GM20431 (cell line): ENCODE data around the gene RASAL1.

ENCODE experiments used
- in situ Hi-C: fragments of 300-500 bp; cut with MseI, MboI; formaldehyde crosslinking; loops from one replicate; pipeline ENCODE4 v1.15.0; 2020; ENCODE audit warnings: low sequenced_read_pairs; ENCODE audit not compliant: unreplicated experiment

Gene RASAL1

GRCh38 chr12:113162102-113163029 is 26.8 kb upstream of the RASAL1 start:
- in situ Hi-C loops: no loop called here

GRCh38 chr12:113161415-113162016 is 26.0 kb upstream of the RASAL1 start:
- in situ Hi-C loops: no loop called here

- in situ Hi-C loops: loop anchor here (10.0 kb wide), 1 partner anchor 115 kb away; no protein-coding TSS in a partner anchor
Measured at GRCh38 chr12:113159937-113160336, 24.4 kb upstream of the RASAL1 start.

- in situ Hi-C loops: loop anchor here (10.0 kb wide), 1 partner anchor 114 kb away; no protein-coding TSS in a partner anchor
Measured at GRCh38 chr12:113158439-113159203, 23.1 kb upstream of the RASAL1 start.

GRCh38 chr12:113157218-113157859 is 21.8 kb upstream of the RASAL1 start:
- in situ Hi-C loops: loop anchor here (10.0 kb wide), 1 partner anchor 113 kb away; no protein-coding TSS in a partner anchor

GRCh38 chr12:113155646-113156045 is 20.1 kb upstream of the RASAL1 start:
- in situ Hi-C loops: loop anchor here (10.0 kb wide), 1 partner anchor 111 kb away; no protein-coding TSS in a partner anchor

GRCh38 chr12:113155060-113155459 is 19.5 kb upstream of the RASAL1 start:
- in situ Hi-C loops: loop anchor here (10.0 kb wide), 1 partner anchor 110 kb away; no protein-coding TSS in a partner anchor

- in situ Hi-C loops: loop anchor here (10.0 kb wide), 1 partner anchor 110 kb away; no protein-coding TSS in a partner anchor
Measured at GRCh38 chr12:113154351-113154973, 18.9 kb upstream of the RASAL1 start.

GRCh38 chr12:113152835-113153814 is 17.6 kb upstream of the RASAL1 start:
- in situ Hi-C loops: loop anchor here (10.0 kb wide), 1 partner anchor 108 kb away; no protein-coding TSS in a partner anchor

GRCh38 chr12:113152196-113152834 is 16.8 kb upstream of the RASAL1 start:
- in situ Hi-C loops: loop anchor here (10.0 kb wide), 1 partner anchor 108 kb away; no protein-coding TSS in a partner anchor

- in situ Hi-C loops: loop anchor here (10.0 kb wide), 1 partner anchor 107 kb away; no protein-coding TSS in a partner anchor
Measured at GRCh38 chr12:113151655-113152054, 16.1 kb upstream of the RASAL1 start.

- in situ Hi-C loops: loop anchor here (10.0 kb wide), 1 partner anchor 105 kb away; no protein-coding TSS in a partner anchor
Measured at GRCh38 chr12:113149361-113150150, 14.0 kb upstream of the RASAL1 start, which contains the start of gene CFAP73. CFAP73 (plus strand) TSS chr12:113149724; CDS start chr12:113149858, 134 bp downstream.

- in situ Hi-C loops: no loop called here
Measured at GRCh38 chr12:113146999-113147398, 11.4 kb upstream of the RASAL1 start.

- in situ Hi-C loops: no loop called here
Measured at GRCh38 chr12:113145720-113146551, 10.4 kb upstream of the RASAL1 start.

- in situ Hi-C loops: no loop called here
Measured at GRCh38 chr12:113144806-113145205, 9.2 kb upstream of the RASAL1 start.

- in situ Hi-C loops: no loop called here
Measured at GRCh38 chr12:113143959-113144358, 8.4 kb upstream of the RASAL1 start.
